Measurements from ENCODE around the gene GPRC5D. TPM values are rescaled to one million over a fixed set of nuclear protein-coding genes. Genes with fewer than 3 reads are reported as not detected.

GPRC5D gene
- total RNA-seq, 1 donor from 2014 or later: 0.17 TPM

DNA sequence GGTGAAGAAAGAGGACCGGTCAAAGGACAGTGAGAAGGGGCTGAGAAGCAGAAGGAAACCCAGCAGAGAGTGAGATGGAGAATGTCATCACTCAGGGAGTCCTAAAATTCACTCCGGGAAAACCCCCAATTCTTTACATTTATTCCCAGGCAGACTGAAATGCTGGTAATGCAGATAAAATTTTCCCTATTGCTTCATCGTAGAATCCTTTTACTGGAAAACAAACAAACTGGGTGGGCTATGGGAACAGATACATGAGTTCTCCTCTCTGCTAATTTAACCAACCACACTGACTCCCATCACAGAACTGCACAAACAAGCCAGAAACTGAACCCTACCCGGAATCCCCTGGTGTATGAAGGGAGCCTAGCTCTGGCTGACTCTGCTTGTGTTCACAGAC lies 27.2 kb upstream of the GPRC5D start:
- no peak for DNase-seq

DNA sequence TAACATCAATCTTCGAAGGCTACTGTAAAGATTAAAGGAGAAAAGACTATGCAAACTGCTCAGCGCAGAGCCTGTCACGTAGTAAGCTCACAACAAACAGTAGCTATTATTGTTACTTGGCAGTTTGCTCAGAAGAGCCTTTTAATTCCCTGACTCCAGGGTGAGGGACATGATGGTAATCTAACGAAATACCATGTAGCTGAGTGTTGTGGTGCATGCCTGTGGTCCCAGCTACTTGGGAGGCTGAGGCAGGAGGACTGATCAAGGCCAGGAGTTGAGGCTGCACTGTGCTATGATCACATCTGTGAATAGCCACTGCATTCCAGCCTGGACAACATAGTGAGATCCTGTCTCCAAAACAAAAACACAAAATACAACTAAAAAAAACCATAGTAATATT lies 25.3 kb upstream of the GPRC5D start:
- DNase-seq: no peak

DNA sequence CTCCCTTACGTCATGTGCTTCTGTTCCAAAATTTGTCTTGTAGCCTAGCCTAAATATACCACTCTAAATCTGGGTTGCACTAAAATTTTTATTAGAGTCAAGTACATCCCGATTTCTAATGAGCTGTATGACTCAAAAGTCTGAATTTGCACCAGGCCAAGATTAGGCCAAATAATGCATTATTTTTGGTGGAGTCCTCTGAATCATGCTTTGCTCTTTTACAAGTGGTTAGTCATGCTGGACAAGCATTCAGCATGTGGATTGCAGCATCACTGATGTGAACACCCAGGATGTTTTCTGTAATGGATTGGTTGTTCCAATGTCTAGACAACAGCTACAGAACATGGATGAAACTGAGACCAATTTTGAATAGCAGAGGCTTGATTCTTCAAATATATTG lies 24.4 kb upstream of the GPRC5D start:
- peak; percentile 43 for DNase-seq

DNA sequence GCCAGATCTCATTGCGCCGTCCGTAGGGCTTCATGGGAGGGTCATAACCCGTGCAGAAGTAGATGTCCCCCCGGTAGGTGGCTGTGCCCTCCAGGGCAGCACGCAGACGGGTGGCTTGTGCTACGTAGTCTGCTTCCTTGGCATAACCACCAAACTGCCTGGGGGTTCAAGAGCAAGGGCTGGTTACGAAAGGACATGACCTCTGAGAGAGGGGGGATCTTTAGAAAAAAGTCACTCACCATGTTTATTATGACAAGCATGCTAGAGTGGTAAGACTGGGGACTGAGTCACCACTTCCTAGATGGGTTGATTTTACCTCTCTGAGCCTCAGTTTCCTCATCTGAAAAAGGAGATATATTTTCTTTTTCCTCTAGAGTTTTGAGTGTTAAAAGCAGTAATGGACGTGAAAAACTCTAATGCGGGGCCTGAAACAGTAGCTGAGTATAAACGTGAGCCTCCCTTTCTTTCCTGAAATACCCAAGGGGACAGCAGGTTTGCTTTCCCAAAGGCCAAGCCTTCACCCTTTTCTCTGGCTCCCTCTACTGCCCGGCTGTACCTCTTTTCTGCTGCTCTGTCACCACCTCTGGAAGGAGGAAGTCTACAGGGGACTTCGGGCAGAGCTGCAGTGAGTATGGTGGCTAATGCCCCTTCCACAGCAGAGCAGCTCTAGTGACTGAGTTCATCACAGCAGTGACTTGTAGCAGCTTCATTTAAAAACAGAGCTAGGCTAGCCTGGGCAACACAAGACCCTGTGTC lies 23.5 kb upstream of the GPRC5D start:
- DNase-seq: peak; percentile 78

DNA sequence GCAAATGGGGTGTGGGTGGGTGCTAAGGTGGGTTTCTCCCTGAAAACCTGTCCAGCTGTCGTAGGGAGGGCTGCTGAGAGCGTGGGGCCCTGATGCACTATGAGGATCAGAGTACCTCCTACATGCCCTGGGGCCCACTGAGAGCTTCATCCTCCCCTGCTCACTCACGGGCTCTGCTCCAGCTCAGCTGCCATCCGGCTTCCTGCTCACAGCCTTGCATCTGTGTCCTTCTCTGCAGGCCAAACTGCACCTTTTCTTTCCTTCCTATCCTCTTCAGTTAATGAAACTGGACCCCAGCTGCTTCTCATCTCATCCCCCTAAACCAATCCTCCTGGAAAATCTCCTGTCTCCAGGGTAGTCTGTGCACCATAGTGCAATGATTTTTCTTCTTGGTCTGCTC lies 22.2 kb upstream of the GPRC5D start:
- DNase-seq: no peak

DNA sequence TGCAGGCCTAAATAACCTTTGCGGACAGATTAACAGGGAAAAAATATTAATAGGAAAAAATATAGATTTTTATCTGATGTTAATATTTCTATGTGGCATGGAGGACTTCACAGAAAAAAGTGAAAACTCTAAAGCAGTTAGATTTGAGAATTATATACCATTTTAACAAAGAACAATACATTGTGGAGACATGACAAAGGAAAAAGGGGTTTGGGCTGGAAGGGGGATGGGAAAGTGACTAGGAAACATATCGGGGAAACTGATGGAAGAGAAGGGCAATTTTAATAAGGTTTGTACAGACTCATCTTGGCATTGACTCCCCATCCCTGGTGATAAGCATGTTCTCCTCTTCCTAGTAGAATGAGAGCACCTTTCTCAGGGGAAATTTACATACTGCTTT lies 21.0 kb upstream of the GPRC5D start:
- no peak for DNase-seq

DNA sequence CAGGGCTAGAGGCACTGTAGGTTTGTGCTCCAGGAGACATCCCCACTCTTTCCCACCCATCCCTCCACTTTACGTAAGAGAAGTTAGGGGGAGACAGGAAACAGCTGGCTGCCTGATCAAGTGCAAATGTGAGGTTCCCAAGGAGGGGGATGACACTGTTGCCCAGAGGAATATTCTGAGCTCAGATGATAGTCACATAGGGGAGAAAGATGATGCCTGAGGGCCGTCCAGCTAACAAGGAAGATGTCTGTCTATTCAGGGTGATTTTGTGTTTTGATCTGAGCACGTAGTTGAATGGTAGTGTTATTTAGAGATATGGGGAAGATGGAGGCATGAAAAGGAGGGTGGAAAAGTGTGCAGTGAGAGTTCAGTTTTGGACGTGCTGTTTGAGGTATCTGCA lies 13.9 kb upstream of the GPRC5D start:
- no peak for DNase-seq

DNA sequence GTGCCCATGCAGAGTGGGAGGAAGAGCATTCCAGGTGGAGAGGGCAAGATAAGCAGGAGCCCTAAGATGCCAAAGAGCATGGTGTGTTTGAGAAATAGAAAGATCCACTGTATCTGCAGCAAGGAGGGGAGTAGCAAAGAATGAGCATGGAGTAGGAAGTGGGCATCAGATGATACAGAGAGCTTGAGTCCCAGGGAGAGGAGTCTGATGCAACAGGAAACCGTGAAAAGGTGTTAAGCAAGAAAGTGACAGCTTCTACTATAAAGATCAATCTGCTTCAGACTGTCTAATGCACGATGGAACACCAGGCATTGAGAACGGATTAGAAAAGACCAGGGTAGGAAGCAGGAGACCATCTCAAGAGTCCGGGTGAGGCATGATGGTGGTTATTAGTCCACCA lies 12.3 kb upstream of the GPRC5D start:
- DNase-seq: no peak

DNA sequence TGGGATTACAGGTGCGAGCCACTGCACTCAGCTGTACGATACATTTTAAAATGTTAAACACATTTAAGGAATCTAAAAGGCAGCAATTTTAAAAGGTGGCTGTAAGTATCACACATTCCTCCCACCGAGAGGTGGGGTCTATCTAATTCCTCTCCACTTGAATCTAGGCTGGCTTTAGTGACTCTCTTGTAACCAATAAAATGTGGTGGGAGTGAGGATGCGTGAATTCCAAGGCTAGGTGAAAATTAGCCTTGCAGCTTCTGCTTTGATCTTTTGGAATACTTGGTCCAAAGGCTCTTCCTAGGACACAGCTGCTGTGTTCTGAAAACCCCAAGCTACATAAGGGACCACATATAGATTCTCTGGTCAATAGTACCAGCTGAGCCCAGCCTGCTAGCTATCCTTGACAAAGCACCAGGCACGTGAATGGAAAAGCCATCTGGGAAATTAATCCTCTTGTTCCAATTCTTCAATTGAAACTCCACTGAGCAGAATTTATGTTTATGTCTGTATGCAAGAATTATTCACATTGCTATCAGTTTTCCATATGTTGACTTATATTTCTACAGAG lies 8.8 kb upstream of the GPRC5D start:
- no peak for DNase-seq

DNA sequence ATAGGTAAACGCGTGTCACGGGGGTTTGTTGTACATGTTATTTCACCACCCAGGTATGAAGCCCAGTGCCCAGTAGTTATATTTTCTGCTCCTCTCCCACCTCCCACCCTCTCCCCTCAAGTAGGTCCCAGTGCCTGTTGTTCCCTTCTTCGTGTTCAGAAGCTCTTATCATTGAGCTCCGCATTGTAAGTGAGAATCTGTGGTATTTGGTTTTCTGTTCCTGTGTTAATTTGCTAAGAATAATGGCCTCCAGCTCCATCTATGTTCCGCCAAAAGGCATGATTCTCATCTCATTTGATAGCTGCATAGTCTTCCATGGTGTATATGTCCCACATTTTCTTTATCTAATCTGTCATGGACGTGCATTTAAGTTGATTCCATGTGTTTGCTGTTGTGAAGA lies 6.9 kb upstream of the GPRC5D start:
- no peak for DNase-seq

DNA sequence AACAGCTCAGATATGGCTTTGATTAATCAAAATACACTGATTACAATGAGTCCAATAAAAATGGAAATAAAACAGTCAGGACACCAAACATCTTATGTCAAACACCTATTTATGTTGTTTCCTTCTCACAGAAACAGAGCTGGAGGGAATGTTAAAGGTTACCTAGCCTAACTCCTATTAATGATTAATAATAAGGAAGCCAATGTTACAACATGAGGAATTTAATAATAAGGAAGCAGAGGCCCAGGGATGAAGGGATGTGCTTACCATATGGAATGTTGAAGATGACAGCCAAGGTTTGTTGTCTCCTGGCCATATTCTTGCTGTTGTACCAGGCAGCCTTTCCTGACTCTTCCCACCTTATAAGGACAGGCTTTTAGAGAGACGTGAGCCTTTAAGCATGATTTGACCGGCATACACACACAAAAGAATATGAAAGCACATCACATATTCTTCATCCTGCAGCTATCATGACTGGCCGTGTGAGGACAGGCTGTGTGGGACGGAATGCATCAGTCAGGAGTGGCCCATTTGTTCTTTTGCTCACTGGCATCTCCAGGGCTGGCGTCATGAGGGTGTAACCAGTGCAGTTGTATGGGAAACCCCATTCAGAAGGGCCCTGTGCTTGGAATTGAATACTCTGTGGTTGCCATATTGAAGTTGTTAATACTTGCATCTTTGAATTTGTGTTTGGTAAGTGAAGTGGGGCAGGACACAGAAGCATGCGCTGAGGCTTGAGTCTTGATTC lies 3.1 kb upstream of the GPRC5D start:
- DNase-seq: no peak

DNA sequence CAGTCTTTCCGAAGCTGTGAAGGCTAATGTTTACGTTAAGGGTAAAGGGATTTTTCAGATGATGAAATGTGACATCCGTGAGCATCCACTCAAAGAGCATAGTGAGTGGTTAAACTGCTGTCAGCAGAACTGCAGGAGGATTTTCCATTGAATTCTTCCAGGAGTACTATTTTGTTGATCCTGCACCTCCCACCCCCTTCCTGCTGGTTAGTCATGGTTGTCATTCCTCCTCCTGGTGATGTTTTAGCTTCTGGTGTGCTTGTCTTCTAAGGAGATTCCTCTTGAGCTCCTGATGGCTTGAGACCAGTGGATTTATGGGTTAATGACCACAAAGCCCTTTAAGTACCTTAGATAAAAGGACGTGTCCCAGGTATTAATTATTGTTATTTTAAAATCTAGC lies 2.4 kb upstream of the GPRC5D start:
- DNase-seq: peak; percentile 11

DNA sequence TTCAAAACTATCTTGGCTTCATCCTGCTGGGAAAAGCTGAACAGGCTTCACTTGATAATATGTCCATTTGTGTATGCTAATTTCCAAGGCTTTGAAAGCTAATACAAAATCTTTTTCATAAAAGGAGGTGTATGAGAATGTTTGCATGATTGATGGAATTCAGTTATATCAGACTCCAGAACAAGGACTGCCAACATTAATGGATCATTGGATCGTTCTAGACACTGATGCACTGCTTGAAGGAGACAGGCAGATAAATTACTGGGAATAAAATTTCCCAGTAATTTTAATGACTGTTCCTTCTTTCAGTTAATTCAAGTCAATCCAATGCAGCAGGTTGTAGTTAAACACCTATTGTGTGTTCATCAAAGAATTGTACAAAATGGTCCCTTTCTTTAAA lies 466 bp downstream of the GPRC5D start:
- no peak for DNase-seq

DNA sequence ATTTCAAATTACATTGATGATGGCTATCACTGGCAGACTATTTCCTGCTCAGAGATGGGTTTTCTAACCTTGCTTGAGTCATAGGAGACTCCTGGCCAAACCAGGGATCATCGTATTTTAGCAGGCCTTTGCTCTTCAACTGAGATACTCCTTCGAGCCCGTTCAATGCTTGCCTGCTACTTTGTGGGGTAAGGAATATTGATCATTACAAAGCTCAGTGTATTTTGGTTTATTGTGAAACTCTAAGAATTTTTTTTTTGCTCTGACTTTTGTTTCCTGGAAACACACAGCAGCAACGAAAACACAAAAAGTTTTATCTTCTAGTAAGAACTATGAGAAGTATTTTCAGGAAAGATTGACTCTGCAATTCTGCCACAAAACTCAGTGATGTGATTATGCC lies 4.1 kb downstream of the GPRC5D start:
- no peak for DNase-seq

DNA sequence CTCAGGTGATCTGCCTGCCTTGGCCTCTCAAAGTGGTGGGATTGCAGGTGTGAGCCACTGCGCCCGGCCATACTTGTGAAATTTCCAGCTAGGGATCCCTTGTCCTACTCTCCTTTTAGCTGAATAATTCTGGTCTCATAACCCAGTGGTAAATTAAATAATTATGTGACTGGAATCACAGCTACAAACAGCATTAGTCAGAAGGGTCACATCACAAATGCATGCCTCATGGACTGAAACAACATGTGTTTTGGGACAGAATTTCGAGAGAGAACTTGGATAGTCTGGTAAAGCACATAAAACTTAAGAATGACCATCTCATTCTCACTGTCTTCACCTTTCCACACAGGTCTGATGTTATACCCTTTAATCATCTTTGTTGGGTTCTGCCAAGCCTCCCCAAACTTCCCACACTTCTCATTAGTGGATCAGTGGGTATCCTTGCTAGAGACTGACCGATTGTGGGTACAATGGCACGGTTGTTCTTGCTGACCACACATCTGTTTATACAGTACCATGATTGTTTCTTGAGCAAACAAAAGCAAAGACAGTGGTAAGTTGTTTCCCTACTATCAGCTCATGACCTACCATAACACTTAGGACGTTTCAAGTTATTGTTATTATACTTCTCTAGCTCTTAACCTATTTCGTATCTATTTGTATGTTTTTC lies 5.1 kb downstream of the GPRC5D start:
- DNase-seq: no peak

DNA sequence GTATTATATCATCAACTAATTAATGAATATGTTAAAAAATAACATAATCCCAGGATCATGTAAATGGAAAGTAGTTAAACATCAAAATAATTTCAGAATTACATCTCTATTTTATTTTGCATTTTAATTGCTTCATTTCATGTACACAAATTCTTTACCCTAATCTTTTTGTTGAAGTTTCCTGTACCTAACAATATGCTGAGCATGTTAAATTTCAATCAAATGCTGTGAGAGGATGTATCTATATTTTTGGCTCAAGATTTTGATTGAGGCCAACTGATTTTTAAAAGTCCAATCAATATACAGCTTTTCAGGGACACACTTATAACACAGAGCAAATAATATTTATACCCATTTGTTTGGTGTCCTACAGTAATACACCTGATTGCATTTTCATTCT lies 6.4 kb downstream of the GPRC5D start:
- DNase-seq: no peak

DNA sequence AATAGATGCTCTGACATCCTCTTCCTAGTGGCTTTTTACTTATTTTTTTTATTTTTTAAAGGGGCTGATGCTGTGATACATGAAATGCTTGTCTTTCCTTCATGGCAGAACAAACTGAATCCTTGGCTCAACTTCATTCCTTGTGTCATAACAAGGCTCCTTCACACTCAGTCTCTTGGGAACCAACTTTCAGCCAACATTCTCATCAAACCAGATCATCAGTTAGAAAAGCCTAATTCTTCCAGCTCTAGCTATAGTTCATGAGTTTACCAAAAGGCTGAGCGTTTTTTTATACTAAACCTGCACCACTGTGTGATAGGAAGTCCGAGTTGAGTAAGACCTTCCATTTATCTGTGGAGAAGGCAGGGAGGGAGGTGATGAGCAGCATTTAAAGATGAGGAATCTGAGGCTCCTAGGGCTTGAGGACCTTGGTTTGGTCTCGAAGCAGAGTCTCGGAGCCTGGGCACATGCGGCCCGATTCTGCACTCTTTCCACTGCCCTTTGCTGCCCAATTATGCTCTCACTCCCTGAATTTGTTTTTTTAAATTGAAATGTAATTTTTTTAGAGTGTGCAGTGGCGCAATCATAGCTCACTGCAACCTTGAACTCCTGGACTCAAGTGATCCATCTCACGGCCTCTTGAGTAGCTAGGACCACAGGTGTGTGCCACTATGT lies 8.2 kb downstream of the GPRC5D start:
- no peak for DNase-seq

DNA sequence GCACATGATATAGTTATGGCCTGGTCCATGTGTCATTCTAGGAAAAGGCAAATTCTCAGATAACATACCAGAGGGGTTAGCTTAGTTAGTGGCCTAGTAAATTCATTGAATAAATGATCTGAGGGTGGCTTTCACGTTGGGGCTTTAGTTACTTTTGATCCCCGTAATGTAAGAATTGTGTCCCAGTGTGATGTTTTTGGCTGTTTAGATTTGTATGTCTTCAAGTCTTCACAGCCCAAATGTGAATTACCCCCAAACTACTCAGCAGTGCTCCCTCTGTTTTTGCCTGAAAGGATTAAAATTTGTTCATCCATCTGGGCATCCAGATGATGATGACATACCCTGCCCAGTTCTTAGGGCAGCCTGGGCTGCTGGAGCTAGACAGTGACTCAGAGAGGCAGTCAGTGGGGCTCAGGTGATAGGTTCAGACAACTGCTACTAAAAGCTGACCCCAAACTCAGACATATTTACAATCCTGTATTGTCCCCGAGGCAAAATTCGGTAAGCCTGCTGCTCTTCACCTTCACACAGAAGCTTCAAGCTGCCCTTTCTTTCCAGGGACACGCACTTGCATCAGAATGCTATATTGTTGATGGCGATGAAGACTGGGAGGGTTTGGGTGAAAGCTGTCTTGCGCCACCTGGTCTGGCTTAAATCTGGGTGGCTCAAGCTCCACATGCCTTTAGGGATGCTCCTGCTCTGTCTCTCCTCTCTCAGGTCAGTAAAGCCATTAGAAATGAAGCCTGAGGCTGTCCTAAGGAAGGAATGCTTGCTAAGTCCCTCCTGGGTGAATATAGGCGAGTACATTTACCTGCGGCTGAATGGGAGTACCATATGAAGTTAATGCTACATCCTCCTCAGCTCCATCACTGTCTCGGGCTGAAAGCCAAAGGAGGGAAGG lies 10.3 kb downstream of the GPRC5D start:
- DNase-seq: no peak

DNA sequence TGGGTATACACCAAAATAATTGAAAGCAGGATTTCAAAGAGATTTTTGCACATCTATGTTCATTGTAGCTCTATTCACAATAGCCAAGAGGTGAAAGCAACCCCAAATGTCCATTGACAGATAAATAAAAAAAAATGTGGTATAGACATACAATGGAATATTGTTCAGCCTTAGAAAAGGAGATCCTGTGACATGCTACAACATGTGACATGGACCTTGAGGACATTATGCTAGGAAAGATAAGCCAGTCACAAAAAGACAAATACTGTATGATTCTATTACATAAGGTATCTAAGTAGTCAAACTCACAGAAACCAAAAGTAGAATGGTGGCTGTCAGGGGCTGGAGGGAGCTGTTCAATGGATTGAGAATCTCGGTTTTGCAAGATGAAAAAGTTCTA lies 12.1 kb downstream of the GPRC5D start:
- no peak for DNase-seq

DNA sequence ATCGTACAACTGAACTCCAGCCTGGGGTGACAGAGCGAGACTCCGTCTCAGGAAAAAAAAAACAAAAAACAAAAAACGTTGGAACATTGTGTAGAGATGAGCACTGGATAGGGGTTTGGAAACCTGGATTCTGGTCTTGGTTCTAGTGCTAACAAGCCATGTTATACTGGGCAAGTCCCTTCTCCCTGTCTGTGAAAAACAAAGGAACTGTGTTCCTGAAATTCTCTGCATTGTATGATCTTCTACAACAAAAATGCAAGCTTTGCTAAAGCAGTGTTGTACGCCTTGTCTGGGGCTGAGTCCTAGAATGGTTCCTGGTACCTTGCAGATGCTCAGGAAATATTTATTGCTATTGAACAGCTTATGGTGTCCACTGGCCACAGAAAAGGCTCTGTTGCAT lies 13.4 kb downstream of the GPRC5D start:
- no peak for DNase-seq

DNA sequence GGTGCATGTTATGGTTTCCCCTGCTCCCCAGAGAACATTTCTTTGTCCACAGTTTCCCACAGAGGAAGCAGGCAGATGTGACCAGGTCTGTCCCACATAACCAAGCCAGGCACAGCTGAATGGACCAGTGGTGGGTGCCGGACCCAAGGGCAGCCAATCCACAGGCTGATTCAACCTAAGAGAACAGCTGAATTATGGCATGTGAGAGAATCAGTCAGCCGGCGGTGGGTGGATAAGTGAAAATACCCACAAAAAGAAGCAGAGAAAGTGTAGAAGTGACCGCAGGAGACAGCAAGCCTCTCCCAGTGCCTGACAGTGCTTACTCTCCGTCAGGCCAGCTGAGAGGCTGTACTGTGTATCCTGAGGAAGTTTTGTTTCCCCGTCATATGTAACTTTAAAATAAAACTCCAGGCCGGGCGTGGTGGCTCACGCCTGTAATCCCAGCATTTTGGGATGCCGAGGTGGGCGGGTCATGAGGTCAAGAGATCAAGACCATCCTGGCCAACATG lies 14.9 kb downstream of the GPRC5D start:
- DNase-seq: no peak

DNA sequence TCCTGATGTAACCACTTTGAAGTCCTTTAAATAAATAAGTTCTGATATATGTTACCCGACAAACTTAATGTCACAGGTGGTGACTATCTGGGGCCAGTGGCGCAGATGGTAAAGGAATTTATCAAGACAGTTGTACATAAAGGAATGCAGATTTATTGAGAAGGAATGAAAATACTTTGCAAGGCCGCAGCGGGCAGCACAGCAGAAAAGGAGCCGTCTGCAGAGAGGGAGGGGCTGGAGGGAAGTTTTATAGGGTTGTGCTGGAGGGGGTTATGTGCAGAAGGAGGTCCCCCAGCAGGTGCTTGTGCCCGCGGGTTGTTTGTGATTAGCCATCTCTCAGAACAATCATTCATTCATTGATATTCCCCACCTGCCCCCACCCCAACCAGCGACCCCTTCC lies 17.4 kb downstream of the GPRC5D start:
- no peak for DNase-seq

All from dermis blood vessel endothelial cell (primary cell).